LNCaP clone FGC (cell line): Measurements from ENCODE around the gene RUNX1.

Experiments
- DNase-seq: peaks from one replicate; pipeline ENCODE4 v3.0.0-alpha.2; 2011; ENCODE audit warnings: low read depth
- H3K4me3 ChIP-seq: 2 replicates; pipeline ENCODE4 v1.5.1; 2011; ENCODE audit warnings: mild to moderate bottlenecking, low read depth, low read length, control low read depth
- TF ChIP-seq, protein P1 (sequence below): IDR thresholded peaks from 2 replicates; pipeline ENCODE4 v1.5.1; 2012; ENCODE audit warnings: mild to moderate bottlenecking; ENCODE audit not compliant: control insufficient read depth, insufficient read depth; ENCODE audit errors: extremely low read depth

Gene RUNX1

DNA sequence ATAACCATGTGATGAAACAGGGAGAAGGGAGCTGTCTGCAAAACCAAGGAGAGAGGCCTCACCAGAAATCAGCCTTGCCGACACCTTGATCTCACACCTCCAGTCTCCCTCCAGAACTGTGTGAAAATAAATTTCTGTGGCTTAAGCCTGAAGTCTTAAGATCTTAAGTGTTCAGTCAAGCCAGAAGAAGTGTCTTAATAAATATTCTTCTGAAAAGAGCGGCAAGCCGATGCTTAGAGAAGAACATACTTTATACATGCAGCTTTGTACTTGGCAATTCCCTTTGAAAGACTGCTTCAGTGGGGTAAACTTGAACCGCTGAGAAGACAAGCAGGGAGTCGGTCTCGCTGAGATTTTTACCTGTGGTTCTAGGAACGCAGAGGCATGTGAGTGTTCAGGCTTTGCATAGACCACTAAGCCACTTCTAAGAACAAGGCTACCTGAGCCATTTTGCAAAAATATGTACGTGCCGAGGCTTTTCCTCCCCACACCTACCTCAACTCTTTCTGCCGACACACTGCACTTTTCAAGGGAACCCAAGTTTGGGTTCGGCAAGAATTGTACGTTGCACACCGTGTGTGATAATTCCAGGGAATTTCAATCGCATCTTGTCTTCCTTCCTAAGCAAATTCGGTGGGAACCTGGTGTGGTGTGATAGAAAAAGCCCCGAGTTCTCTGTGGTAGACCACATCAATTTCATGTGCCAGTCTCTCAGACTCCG lies 3.4 kb downstream of the RUNX1 start:
- no peak for DNase-seq
- TF ChIP-seq, protein P1, sequence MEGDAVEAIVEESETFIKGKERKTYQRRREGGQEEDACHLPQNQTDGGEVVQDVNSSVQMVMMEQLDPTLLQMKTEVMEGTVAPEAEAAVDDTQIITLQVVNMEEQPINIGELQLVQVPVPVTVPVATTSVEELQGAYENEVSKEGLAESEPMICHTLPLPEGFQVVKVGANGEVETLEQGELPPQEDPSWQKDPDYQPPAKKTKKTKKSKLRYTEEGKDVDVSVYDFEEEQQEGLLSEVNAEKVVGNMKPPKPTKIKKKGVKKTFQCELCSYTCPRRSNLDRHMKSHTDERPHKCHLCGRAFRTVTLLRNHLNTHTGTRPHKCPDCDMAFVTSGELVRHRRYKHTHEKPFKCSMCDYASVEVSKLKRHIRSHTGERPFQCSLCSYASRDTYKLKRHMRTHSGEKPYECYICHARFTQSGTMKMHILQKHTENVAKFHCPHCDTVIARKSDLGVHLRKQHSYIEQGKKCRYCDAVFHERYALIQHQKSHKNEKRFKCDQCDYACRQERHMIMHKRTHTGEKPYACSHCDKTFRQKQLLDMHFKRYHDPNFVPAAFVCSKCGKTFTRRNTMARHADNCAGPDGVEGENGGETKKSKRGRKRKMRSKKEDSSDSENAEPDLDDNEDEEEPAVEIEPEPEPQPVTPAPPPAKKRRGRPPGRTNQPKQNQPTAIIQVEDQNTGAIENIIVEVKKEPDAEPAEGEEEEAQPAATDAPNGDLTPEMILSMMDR, result no peak
- H3K4me3 ChIP-seq, result no peak overlapping the region

DNA sequence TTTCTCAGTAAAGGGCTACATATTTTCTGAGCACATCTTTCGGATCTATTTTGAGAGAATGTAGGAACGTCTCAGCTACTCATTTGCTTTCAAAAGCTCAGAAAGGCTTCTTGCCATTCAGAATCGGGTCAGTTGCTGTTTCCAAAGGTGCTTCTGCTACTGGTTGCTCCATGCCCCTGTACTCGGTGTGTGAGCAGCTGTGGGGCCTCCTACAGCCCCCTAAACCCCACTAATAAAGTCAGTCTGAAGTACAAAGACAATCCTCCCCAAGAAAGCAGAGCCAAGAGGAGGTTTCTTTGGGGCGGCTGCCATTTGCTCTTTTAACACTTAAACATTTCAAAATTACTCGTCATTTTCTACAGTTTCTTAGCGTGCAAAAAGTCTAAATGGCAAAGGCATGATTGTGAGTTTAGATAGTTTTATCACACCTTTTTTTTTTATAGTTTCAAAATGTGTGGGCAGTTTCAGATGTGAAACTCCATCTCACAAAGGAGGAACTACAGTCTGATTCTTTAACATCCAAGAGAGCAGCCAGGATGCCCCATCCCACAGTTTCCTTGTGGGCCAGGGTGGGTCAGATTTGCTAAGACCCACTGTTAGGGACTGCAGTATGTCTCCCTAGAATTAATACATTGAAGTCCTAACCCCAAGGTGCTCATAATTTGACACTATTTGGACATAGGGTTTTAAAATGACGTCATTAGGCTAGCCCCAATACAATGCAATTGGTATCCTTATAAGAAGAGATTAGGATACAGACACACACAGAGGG lies 4.1 kb downstream of the RUNX1 start:
- TF ChIP-seq, protein P1, result no peak
- H3K4me3 ChIP-seq, result no peak overlapping the region

DNA sequence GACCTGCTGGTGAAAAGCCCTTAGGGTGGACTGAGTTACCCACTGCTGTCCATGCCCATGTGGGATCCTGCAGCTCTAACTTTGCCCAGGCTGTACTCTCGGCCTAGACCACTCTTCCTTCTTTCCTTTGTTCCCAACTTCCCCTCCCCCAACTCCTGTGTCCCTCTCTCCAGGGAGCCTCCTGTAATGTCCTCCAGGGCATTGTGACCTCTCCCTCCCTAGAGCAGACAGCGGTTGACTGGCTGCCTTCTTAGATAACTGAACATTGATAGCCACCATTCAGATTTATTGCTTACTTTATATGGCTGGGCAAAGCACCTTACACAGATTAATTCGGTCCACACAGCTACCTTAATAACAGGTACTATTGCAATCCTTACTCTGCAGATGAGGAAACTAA lies 5.0 kb downstream of the RUNX1 start:
- DNase-seq, result no peak
- no peak overlapping the region for H3K4me3 ChIP-seq
- TF ChIP-seq, protein P1, result no peak

More for the DNA sequence above, 4.1 kb downstream of the RUNX1 start:
- no peak for DNase-seq

DNA sequence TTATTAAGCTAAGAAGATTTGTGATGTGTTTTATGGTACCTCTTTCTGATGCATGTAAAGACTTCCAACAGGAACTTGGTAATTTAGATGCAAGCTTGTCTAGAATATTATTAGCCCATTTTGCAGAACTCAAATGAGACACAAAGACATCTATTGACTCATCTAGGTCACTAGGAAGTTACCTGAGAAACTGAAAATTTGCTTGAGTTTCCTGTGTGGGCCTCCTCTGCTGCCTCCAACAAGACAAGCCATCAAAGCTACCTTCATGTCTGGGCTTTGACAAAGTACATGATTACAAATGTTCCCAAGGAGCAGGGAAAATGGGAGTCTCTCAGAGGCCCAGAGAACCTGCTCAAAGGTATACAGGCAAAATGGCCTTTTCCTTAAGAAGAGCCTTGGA lies 5.6 kb downstream of the RUNX1 start:
- TF ChIP-seq, protein P1, result no peak
- DNase-seq, result no peak
- no peak overlapping the region for H3K4me3 ChIP-seq

DNA sequence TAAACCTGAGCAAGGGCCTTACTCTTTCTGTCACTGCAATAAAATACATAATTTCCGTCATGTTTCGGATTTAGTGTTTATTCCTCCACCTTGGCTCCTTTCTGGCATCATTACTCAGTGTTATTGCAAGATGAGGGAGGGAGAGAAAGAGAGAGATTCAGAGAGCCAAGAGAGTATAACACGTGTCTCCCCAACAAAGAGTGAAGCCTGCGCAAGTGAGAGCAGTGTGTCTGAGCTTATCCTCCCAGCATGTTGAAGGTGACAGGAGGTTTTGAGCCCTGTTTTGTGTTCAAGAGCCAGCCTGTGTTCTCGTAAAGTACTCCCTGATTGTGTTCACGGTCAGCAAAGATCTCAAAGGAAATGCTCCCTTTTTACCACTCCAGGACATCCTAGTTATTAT lies 6.3 kb downstream of the RUNX1 start:
- no peak for DNase-seq
- TF ChIP-seq, protein P1, result no peak
- no peak overlapping the region for H3K4me3 ChIP-seq

DNA sequence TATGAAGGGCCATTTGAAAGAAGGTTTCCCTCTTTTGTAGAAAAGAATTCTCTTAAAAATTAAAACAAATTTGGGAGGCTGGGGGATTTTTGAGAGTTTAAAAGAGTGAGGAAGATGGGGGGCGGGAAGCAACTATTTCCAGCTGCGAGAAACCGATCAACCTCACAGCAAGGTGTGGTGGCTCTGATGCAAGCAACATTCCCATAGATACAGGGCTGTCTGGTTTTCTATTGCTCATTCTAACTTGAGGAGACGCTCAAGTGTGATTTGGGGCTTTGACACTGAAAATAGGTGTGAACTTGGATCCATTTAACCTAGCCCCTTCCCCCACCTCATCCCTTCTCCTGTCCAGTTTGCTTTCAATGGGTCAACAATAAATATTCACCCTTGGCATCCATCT lies 7.2 kb downstream of the RUNX1 start:
- TF ChIP-seq, protein P1, result no peak
- DNase-seq, result no peak
- H3K4me3 ChIP-seq, result no peak overlapping the region
